SK-N-SH treated with all-trans-retinoic acid at 6 μM for 48 hours (cell line): ENCODE data around the gene MPC2.

Experiments used
- ESRRG ChIP-seq: fragments of 250-450 bp; sonication (Bioruptor Pico); IDR thresholded peaks from 2 replicates; pipeline ENCODE4 v1.6.1; 2021; ENCODE audit warnings: mild to moderate bottlenecking
- ISL1 ChIP-seq: fragments of 250-450 bp; sonication (Bioruptor Pico); IDR thresholded peaks from 2 replicates; pipeline ENCODE4 v2.1.2; 2022; ENCODE audit warnings: mild to moderate bottlenecking, moderate library complexity
- POU6F1 ChIP-seq: fragments of 250-450 bp; sonication (Bioruptor Pico); IDR thresholded peaks from 2 replicates; pipeline ENCODE4 v1.8.0; 2021; ENCODE audit warnings: low read depth, mild to moderate bottlenecking, moderate library complexity, borderline replicate concordance
- RARB ChIP-seq: fragments of 250-450 bp; sonication (Bioruptor Pico); IDR thresholded peaks from 2 replicates; pipeline ENCODE4 v1.8.0; 2021; ENCODE audit warnings: mild to moderate bottlenecking, moderate library complexity
- TCF4 ChIP-seq: fragments of 250-450 bp; sonication (Bioruptor Pico); IDR thresholded peaks from 2 replicates; pipeline ENCODE4 v1.8.0; 2021; ENCODE audit warnings: mild to moderate bottlenecking, moderate library complexity, borderline replicate concordance
- TOX ChIP-seq: fragments of 250-450 bp; sonication (Bioruptor Pico); IDR thresholded peaks from 2 replicates; pipeline ENCODE4 v1.8.0; 2021; ENCODE audit warnings: mild to moderate bottlenecking, moderate library complexity, borderline replicate concordance
- ZFP3 ChIP-seq: fragments of 250-450 bp; sonication (Bioruptor Pico); IDR thresholded peaks from 2 replicates; pipeline ENCODE4 v1.5.0; 2020; ENCODE audit warnings: mild to moderate bottlenecking, moderate library complexity
- ZNF565 ChIP-seq: fragments of 450-650 bp; formaldehyde crosslinking; conservative IDR thresholded peaks from 2 replicates; pipeline ENCODE4 v1.5.0; 2020; ENCODE audit warnings: low read depth, mild to moderate bottlenecking, moderate library complexity
- ZNF8 ChIP-seq: fragments of 450-650 bp; formaldehyde crosslinking; IDR thresholded peaks from 2 replicates; pipeline ENCODE4 v1.5.0; 2020; ENCODE audit warnings: mild to moderate bottlenecking, moderate library complexity
- TF ChIP-seq, protein P1 (sequence below): fragments of 250-450 bp; sonication (Bioruptor Pico); IDR thresholded peaks from 2 replicates; pipeline ENCODE4 v1.8.0; 2020; ENCODE audit warnings: mild to moderate bottlenecking, moderate library complexity, borderline replicate concordance
- TF ChIP-seq, protein P2 (sequence below): fragments of 250-450 bp; sonication (Bioruptor Pico); IDR thresholded peaks from 2 replicates; pipeline ENCODE4 v1.5.1; 2020; ENCODE audit warnings: low read depth, mild to moderate bottlenecking, moderate library complexity

- TF ChIP-seq ISL1 (CRISPR knock-in tag): no peak
- no peak for TF ChIP-seq TOX (CRISPR knock-in tag)
- TF ChIP-seq ESRRG (CRISPR knock-in tag): no peak
- no peak for TF ChIP-seq RARB (CRISPR knock-in tag)
- TF ChIP-seq TCF4 (CRISPR knock-in tag): no peak
- no peak for TF ChIP-seq ZNF565
- TF ChIP-seq POU6F1 (CRISPR knock-in tag): no peak
- TF ChIP-seq, protein P1, sequence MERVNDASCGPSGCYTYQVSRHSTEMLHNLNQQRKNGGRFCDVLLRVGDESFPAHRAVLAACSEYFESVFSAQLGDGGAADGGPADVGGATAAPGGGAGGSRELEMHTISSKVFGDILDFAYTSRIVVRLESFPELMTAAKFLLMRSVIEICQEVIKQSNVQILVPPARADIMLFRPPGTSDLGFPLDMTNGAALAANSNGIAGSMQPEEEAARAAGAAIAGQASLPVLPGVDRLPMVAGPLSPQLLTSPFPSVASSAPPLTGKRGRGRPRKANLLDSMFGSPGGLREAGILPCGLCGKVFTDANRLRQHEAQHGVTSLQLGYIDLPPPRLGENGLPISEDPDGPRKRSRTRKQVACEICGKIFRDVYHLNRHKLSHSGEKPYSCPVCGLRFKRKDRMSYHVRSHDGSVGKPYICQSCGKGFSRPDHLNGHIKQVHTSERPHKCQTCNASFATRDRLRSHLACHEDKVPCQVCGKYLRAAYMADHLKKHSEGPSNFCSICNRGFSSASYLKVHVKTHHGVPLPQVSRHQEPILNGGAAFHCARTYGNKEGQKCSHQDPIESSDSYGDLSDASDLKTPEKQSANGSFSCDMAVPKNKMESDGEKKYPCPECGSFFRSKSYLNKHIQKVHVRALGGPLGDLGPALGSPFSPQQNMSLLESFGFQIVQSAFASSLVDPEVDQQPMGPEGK (CRISPR knock-in tag): no peak
- TF ChIP-seq ZNF8 (CRISPR knock-in tag): no peak
- TF ChIP-seq, protein P2, sequence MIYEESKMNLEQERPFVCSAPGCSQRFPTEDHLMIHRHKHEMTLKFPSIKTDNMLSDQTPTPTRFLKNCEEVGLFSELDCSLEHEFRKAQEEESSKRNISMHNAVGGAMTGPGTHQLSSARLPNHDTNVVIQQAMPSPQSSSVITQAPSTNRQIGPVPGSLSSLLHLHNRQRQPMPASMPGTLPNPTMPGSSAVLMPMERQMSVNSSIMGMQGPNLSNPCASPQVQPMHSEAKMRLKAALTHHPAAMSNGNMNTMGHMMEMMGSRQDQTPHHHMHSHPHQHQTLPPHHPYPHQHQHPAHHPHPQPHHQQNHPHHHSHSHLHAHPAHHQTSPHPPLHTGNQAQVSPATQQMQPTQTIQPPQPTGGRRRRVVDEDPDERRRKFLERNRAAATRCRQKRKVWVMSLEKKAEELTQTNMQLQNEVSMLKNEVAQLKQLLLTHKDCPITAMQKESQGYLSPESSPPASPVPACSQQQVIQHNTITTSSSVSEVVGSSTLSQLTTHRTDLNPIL (CRISPR knock-in tag): no peak
- TF ChIP-seq ZFP3 (CRISPR knock-in tag): no peak
Observed at GRCh38 chr1:167882376-167882775, 54.5 kb downstream of the MPC2 start.
